ENCODE data around the gene ADAMTS2.
"Not testable (repeated sequence)": the region's sequence is repeated elsewhere in the genome, so short reads cannot be mapped to it uniquely, and the experiment has no call there.

The ADAMTS2 gene

DNA sequence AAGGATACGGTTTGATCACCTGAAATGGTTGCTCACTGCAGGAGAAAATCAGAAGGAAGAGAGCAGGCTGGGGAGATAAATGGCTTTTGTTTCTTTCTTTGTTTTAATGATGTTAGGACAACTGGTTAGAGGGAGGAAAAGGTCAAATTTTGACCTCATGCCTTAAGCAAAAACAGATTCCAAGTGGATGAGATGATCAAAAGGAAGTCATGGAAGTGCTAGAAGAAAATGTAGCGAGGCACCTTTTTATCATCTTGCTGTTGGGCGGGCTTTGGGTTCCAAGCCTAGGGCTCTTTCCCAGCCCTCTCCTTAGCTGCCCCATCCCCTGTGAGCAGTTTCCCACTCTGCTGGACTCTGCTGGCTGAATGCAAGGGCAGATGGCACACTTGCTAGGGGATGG lies 127.9 kb downstream of the ADAMTS2 start:
- DNase-seq (ENCODE audit: low read depth), result peak; percentile 47

DNA sequence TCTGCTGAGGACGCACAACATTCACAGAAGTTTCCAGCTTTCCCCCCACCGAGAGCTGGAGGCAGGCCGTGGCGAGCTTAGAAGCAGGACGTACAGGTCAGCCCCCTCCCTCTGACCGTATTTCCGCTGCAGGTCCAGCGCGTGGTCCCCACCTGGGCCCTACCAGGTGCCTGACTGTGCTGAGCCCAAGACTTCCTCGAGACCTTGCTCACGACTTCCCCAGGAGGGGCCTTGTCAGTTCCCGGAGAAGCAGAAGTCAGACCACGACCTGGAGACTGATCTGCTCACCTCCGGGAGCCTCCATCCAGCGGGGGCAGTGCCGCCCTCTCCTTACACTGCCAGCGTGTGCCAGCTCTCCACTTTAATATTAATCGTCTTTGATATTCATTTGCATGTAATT lies 128.9 kb downstream of the ADAMTS2 start:
- not testable (repeated sequence) for DNase-seq (ENCODE audit: low read depth)

DNA sequence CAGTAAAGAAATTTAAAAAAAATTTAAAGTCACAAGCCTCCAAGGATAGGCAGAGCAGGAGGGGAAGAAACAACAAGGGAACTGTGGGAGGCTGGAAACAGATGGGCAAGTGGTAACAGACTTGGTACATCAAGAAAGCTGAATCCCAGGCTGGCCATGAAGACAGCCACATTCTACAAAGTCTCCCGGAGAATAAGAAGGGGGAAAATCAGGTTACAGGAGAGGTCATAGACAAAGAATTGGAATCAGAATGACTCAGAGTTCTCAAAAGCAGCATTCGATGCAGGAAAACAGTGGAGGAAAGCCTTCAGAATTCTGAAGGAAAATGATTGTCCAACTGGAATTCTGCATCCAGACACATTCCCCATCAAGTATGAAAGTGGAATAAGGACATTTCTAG lies 129.7 kb downstream of the ADAMTS2 start:
- peak; percentile 37 for DNase-seq (ENCODE audit: low read depth)

DNA sequence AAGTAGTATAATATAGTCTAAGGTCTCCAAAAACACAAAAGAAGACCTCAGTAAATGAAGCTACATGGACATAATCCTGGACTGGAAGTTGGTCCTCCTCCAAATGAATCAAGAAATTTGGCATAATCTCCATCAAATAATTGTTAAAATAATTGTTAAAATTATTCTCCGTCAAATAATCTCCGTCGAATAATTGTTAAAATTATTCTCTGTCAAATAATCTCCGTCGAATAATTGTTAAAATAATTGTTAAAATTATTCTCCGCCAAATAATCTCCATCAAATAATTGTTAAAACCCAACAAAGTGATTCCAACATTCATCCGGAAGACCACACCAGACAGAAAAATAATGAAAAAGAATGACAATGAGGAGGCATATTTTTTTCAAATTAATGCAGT lies 130.6 kb downstream of the ADAMTS2 start:
- DNase-seq (ENCODE audit: low read depth), result no peak

DNA sequence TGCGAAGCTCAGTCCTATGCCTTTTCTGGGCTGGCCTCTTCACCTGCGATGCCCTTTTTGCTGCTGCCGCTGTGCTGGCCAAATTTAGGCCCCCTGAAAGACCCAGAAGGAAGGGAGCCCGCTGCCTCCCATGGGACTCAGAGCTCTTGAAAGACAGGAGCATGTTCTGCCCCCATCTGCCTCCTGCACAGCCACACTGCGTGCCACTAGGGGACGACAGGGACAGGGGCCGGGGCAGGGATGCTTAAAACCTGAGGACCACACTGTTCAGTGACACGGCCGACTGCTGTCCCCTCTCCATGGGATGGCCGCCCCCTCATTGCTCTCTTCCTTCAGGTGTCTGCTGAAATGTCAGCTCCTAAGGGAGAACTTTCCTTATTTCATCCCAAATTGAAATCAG lies 132.4 kb downstream of the ADAMTS2 start:
- peak; percentile 50 for DNase-seq (ENCODE audit: low read depth)

DNA sequence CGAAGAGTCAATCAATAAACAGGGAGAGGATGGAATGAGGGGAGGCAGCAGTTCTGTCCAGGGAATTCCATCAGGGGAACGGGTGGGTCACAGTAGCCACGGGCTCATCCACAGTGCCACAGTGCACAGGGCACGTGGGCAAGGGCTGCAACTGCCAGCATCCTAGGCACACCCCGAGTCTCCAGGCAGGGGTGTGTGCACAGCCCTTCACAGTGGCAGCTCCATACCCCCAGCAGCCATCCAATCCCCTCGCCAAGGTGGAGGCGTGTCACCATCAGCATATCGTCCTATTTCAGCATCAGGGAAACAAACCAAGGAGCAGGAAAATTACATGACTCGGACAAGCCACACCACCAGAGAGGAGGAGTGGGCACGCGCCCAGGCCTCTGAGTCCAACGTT lies 133.6 kb downstream of the ADAMTS2 start:
- DNase-seq (ENCODE audit: low read depth), result no peak

DNA sequence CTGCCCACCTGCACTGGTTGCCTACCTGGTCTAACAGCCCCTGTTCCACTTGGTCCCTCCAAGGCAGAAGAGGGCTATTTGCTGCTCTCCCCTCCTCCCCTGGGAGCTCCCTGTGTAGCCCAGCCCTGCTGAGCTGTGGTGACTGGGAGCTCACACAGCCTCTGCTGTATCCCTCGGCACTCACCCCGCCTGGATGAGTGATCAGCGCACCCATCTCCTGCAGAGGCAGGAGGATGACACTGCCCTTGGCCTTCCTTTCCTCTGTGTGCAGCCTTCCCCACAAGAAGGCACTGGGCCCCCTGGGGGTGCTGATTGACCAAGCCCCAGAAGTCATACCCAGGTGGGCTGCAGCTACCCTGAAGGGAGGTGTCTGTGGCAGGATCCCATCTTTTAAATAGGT lies 134.2 kb downstream of the ADAMTS2 start:
- peak; percentile 54 for DNase-seq (ENCODE audit: low read depth)

DNA sequence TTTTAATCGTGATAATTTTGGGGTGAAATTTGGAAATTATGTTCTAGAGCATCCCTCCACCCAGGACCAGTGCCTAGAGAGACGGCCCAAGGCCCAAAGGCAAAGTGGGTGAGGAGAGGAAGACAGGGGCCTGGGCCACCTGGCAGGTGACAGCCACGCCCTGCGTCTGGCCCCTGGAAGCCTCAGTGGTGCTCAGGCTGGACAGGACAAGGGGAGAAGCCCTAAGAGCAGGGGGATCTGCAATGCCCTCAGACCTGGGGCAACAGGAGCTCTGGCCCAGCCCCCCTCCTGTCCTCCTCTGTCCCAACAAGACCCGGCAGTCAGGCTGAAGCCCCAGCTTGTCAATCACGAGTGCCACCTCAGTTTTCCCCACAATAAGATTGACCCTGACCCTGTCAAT lies 134.8 kb downstream of the ADAMTS2 start:
- DNase-seq (ENCODE audit: low read depth), result no peak

DNA sequence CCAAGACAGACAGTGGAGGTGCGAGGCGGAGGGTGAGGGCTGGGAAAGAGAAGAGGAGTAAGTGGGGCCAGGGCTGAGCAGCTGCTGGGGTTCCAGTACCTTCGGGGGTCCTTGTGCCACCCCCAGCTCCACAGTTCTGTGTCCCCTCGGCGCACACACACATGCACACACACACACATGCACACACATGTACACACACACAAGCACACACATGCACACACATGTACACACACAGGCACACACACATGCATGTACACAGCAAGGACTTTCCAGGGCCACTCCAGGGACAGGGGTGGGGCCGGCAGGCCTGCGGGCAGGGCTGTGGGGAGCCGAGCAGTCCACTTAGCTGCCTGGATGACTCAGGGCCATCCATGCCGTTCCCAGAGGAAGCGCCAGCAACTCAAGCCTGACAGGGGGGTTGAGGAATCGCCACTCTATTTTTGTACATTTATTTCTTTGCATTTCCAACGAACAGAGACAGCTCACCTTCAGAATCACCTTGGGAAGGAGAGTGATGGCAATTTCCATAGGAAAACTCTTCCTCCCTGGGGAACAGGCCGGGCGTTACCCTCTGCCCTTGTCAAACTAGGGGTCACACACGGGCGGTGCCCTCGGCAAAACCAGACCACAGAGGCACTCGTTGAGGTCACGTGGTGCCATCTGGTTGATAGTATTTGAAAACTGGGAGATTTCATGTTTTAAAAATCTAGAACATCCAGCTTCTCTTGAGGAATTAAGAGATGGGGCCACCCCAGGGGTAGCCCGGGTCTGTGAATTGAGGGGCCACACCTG lies 135.7 kb downstream of the ADAMTS2 start:
- DNase-seq (ENCODE audit: low read depth), result peak; percentile 87

DNA sequence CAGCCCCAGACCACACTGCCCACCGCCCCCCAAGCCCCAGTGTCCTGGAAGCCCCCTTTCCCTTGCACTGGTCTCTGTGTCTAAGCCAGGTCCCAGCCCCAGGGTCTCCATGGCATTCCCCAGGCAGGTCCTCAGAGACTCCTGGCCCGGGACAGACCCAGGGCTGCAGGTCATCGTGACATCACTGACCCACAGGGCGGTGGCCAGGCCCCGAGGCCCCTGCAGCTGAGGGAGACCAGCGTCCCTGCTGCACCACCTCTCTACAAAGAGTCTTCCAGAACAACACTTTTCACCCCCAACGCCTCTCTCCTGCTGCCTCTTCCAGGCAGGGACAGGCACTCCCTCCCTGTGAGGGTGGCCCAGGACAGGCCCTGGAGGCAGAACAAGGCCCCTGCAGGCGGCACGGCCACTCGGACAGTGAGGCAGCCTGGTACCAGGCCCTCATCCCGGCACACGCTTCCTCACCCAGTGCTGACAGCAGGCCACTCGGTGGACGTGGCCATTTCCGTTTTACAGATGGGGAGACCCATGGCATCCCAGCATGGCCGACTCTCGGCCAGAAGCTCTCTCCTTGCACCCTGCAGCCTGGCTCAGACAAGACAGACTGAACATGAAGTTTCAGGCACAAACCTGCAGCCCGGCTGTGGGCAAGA lies 136.4 kb downstream of the ADAMTS2 start:
- no peak for DNase-seq (ENCODE audit: low read depth)

DNA sequence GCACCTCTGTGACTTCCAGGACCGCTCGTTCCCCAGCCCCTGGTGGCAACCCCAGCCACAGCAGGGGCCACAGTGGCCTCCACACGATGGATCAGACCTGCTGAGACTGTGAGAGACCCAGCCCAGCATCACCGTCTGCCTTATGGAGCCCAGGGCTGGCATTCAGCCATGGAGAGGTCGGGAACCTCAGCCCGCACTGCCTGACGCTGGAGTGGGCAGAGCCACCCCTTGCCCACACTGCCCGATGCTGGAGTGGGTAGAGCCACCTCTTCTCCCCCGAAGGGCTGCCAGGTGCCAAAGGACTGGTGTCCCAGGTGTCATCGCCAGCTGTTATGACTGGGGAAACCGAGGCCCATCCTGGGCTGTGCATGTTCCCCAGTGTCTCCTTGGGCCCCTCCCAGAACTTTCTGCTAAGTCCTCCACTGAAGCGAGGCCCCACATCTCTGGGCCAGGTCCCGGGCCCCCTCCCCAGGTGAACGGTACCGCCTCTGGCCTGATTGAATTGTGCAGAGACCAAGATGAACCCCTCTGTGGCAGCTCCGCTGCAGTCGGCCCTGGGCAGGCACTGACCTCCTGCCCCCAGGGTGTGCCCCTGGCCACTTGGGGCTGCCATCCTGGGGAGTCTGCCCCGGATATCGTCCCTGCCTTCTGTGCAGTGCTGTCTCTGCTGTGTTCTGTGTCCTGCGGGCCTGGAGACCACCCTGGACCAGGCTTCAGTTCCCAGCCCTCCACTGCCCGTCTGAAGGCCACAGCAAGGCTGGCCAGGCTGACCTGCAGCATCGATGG lies 137.1 kb downstream of the ADAMTS2 start:
- DNase-seq (ENCODE audit: low read depth), result no peak

DNA sequence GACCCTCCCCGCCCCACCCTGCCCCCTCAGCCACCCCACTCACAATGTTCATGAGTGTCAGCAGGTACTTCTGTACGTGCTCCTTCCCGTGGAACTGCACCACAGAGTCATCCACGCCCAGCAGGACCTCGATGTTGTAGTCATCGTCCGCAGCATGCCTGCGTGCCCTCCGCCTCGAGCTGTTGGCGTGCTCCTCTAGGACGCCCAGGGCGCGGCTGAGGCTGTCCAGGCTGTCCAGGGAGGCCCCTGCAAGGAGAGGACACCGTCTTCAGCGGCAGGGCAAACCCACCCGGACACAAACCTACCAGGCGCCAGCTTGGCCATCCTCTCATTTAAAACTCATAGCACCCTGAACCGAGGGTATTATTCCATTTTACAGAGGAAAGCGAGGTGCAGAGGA lies 137.8 kb downstream of the ADAMTS2 start:
- DNase-seq (ENCODE audit: low read depth), result no peak

DNA sequence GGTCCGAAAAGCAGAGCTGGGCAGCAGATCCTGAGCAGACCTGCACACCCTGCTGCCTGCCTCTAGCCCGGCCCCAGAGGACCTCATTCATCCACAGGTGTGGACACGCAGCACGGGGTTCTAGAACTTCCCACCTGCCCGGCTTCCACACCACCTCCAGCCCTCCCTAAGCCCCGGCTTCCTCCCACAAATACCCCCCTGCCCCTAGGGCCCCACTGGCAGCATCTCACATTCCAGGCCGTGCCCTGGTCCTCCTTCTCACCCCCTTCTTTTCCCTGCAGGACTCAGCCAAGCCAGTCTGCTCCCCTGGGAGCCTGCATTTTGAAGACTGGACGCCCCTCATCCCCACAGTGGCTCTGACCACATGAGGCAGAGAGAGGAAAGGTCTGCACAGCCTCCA lies 138.9 kb downstream of the ADAMTS2 start:
- DNase-seq (ENCODE audit: low read depth), result no peak

DNA sequence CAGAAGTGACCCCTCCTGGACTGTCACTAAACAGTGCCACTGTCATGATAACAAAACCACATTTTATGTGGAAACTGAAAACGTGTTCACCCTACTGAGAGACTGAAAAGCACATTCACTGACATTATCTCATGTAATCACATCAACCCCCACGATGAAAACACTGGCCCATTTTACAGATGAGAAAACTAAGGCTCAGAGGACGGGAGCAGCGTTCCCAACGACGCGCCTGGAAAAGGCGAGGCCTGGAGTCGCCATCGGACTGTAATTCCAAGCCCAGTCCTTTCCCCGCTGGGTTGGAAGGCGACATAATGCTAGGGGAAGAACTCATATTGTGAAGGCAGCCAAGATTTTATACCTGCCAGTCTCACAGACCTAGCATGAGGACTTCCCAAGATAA lies 140.0 kb downstream of the ADAMTS2 start:
- no peak for DNase-seq (ENCODE audit: low read depth)

DNA sequence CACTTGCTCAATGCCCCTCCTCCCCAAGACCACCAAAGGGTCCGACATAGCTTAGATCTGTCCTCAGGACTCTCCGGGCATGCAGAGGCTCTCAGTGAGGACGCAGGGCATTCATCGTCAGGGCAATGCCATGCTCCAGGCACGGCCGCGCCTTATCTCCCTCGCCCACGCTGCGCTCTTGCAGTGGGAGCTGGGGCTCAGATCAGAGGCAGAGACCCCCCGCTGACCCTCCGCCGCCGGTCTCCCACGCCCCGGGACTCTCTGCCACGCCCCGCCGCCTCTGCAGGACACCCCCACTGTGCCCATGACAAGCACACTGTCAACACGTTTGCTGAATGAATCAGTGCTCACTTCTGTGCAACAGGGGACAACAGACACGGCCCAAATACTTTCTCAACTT lies 140.7 kb downstream of the ADAMTS2 start:
- no peak for DNase-seq (ENCODE audit: low read depth)

DNA sequence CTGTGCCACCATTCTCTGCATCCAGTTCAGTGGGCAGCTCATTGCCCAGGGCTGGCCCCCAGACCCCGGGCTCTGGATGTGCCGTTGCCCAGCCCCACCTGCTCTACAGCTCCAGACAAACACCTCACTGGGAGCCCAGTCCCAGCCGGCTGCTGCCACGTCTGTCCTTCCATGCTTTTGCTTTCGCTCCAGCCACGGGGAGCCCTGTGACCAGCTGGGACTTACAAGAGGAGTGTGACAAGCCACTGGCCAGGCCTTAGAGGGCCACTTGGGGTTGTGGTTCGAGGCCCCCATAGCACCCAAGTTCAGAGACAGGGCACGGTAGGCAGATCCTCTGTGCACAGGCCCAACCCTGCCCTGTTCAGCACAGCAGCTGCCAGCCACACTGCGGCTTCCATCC lies 142.0 kb downstream of the ADAMTS2 start:
- no peak for DNase-seq (ENCODE audit: low read depth)

DNA sequence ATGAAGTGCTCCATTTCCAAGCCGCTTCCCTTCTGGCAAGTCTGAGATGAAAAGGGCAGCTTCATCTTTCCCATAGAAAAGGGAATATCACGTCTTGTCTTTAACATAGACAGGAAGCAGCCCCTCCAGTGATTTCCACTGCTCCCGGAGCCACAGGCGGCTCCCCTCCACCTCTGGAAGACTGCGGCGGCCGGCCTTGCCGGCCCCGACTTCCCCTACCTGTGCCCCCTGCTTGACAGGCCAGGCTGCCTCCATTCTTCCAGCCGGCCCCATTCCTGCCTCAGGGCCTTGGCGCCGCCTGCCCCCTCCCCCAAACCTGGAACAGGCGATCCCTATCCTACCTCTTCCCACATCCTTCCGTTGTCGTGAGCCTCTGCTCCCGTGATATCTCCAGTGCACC lies 143.3 kb downstream of the ADAMTS2 start:
- no peak for DNase-seq (ENCODE audit: low read depth)

DNA sequence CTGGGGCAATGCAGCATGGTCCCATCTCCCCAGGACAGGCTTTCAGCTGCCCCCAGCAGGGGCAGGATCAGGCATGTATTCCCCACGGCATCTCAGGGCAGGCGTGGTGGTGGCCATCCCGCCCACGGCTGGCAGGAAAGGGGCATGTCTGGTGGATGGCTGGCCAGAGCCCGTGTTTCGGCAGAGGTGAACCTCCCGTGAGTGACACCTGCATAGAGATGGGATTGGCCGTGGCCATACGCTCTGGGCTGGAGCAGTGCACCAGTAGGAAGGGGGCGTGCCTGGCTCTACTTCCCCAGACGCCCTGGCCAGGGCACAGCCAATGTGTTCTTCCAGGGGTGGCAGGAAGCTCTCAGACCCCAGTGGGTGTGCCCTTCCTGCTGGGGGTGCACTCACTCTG lies 146.0 kb downstream of the ADAMTS2 start:
- DNase-seq (ENCODE audit: low read depth), result no peak

DNA sequence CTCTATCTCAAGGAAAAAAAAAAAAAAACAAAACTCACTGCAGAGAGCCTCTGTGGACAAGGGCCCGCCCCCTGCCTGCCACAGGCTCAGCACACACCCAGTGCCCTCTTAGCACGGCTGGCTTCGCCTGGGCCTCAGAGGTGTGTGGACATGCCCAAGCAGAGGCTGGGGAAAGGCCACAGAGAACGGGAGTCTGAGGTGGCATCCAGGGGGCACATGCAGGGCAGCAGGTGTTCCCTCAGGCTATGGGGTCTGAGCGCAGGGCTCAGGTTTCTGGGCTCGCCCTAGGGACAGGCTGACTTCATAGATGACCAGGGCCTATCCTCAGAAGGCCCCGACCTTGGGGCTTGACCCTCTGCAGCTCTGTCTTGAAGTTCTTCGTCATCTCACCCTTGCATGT lies 146.4 kb downstream of the ADAMTS2 start:
- DNase-seq (ENCODE audit: low read depth), result no peak

DNA sequence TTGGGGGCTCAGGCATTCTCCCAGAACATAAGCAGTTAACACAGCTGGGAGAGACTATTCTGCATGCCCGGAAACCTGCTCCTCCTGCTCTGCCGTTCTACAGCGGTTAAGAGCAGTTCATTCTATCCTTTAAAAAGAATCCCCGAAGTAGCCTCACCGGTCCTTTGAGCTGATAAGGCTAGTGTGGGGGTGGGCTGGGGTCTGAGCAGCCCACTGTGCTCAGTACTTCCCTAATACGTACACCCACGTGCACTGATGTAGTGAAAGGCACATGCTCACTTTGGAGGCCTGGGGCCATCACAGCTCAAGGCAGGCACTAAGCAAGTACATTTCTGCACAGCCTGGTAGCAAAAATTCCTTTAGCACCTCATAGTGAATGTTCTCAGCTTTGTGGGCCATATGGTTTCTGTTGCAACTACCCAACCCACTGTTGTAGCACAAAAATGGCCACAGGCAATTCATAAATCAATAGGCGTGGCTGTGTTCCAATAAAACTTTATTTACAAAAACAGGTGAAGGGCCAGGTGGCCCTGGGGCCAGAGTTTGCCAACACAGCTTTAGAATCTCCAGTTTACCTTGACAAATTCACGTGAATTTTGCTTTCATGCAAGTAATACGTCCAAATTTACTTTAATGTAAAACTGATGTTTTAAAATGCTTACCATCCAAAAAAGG lies 148.7 kb downstream of the ADAMTS2 start:
- DNase-seq (ENCODE audit: low read depth), result no peak

DNA sequence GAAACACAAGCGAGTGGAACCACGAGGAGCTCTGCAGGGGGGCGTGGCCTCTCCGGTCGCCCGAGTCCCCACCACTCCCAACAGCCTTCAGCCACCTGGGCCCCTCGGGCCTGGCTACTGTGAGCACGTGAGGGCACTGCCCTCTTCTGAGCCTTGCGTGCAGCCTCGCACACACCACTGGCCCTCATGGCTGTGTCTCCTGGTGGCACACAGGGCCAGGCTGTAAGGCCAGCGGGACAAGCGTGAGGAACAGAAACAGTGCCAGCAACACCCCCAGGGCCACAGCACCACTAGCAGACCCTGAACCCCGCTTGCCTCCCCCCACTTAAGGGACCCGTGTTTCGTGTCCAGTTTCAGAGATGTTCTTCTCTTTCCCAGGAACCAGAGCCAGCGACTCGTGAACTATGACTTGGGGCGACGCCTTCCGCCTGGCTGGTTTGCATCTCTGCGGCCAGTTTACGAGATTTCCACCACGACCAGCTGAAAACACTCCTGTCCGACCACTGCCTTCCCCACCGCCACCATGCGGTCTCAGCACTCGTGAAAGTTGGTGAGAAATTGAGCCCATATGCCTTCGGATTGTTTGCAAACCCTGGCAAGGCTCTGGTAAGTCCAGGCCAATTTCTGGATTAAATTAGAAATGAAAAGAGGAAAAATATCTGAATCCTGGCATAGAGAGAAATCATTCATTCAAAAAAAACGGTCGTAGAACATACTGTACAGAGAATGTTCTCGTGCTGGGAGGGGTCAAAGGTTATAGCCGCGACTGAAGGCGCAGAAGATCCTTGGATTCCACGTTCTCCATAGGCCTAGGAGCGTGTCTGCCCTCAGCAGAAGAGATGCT lies 149.5 kb downstream of the ADAMTS2 start:
- DNase-seq (ENCODE audit: low read depth), result no peak

DNA sequence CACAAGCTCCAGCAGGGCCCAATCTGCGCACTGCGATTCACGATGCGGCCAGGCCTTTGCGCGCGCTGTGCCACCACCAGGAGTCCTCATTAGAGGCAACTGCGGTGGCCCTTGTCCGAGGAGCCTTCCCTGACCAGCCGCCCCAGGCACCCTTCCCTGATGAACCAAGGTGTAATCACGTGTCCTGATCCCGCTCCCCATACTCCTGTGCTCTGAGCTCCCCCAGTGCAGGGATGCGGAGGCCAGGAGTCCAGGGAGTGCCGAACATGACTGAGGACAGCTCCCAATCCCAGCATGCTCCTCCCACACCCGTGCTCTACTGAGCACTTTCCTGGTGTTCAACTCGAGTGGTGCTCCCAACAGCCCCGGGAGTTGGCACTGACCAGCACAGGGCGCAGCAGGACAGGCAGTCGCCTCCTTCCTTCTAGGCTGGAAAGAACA lies 150.3 kb downstream of the ADAMTS2 start:
- DNase-seq (ENCODE audit: low read depth), result no peak

Measured in ELR (cell line).